GM12891 (cell line): Measurements from ENCODE around the gene R3HDM2.

Experiments used
- POLR2A ChIP-seq: IDR thresholded peaks from 2 replicates; pipeline ENCODE4 v1.6.1; 2011; ENCODE audit warnings: low read depth, low read length, control low read depth
- POLR2AphosphoS5 ChIP-seq: IDR thresholded peaks from 2 replicates; pipeline ENCODE4 v1.6.1; 2011; ENCODE audit warnings: low read depth, low read length, control low read depth

DNA sequence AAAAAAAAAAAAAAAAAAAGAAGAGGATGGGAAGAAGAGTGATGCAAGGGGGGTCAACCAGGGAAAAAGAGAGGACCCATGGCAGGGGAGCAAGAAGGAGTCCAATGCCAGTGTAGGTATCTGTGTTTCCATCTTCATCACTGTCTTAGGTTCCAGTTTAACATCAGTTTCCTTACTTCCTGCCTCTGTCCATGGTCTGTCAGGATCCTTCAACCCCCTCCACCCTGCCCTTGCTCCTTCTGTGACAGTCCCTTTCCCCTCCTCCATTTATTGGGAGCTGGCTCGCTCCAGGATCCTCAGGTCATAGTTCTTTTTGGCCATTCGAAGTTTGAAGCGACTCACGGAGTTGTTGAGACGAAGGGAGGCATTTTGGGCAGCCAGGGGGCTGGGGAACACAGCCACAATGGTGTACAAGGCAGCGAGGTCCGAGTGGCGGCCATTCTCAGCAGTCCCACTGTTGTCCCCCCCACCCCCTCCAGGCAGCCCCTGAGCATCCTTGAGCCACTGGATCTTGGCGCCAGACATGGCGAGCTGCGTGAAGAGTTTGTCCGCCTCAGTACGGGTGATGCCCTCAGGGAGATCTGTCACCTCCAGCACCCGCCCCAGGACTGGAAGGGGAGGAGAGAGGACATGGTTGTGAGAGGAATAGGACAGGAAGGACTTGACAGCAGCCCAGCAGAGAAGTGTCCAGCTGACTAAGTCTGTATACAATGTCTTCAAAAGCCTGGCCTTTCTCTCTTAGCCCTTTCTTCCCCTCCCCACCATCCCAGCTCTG, 176.2 kb downstream of the R3HDM2 start:
- no peak for TF ChIP-seq POLR2A
- TF ChIP-seq POLR2AphosphoS5 = no peak
